Esophagus squamous epithelium (tissue), 5 donors: ENCODE measurements around the gene KCNK3. TPM values are rescaled to one million over a fixed set of nuclear protein-coding genes. Genes with fewer than 3 reads are reported as not detected.

Experiments used
- DNase-seq: peaks from one replicate; lab custom pipeline; 2025; lab: John Stamatoyannopoulos, UW
- H3K27ac ChIP-seq, 4 donors: fragments of 200-600 bp; sonication (generic); one replicate each; pipeline ENCODE4 v1.5.1; 2016 to 2019; ENCODE audit warnings: mild to moderate bottlenecking in 1 of 4
- H3K27me3 ChIP-seq, 4 donors: fragments of 200-600 bp; sonication (generic); 1 replicate in 3 of 4; 2 replicates in 1 of 4; pipeline versions ENCODE4 v1.5.1 to v1.6.0; 2017 to 2021; ENCODE audit warnings: antibody characterized with exemption in 1 of 4
- H3K36me3 ChIP-seq, 3 donors: fragments of 200-600 bp; sonication (generic); one replicate each; pipeline ENCODE4 v1.5.1; 2016 to 2019
- H3K4me1 ChIP-seq, 3 donors: fragments of 200-600 bp; sonication (generic); one replicate each; pipeline ENCODE4 v1.5.1; 2017 to 2019
- H3K4me3 ChIP-seq, 4 donors: fragments of 200-600 bp; sonication (generic); 1 replicate in 3 of 4; 2 replicates in 1 of 4; pipeline ENCODE4 v1.5.1; 2016 to 2019; ENCODE audit warnings: mild to moderate bottlenecking in 2 of 4, moderate library complexity in 1 of 4
- H3K9me3 ChIP-seq, 3 donors: fragments of 200-600 bp; sonication (generic); one replicate each; pipeline ENCODE4 v1.5.1; 2016 to 2019
- CTCF ChIP-seq, 6 experiments: fragments of 450-650 bp in 4 of 6; fragments of 200-600 bp in 2 of 6; sonication (generic) in 2 of 6; IDR thresholded peaks; one replicate each; pipeline ENCODE4 v1.5.1; 2016 to 2019; ENCODE audit warnings: antibody characterized with exemption in 6 of 6, mild to moderate bottlenecking in 4 of 6, moderate library complexity in 4 of 6
- POLR2A ChIP-seq, 4 donors: fragments of 450-650 bp; IDR thresholded peaks; one replicate each; pipeline ENCODE4 v1.6.1; 2017; ENCODE audit warnings: antibody characterized with exemption in 4 of 4, mild to moderate bottlenecking in 4 of 4, moderate library complexity in 3 of 4
- WGBS, 2 donors: methylation state at CpG; one replicate each; pipeline ENCODE4 v1.1.5; 2018; 5-methylcytosine and 5-hydroxymethylcytosine counted together
- intact Hi-C: fragments of 100-400 bp; cut with DNase I; formaldehyde crosslinking; loops from one replicate; pipeline ENCODE4 v1.15.0; 2022
- total RNA-seq, 4 donors: library from RNA; depleted of rRNA; stranded (reverse); fragments of >200 nt; gene quantifications; one replicate each; pipeline ENCODE4 v1.1.0, GENCODE V29; 2016
- donor health status: DM: yes; HTN: yes; CAD: no.

Gene KCNK3
- total RNA-seq, 4 donors from 2014 or later, result 0.66 to 1.6 (median 0.84) TPM

- H3K27me3 ChIP-seq, result no peaks in the 10 kb centered on the region
- H3K9me3 ChIP-seq, result no peaks in the 10 kb centered on the region
- intact Hi-C loops, result no loop called here
- 65 to 74% methylated on average over 11 of the region's 11 CpGs for WGBS, 2 donors
- DNase-seq, result no peak
- H3K4me3 ChIP-seq, result no peak overlapping the region
- peak overlapping the region in 3 of 4 donors; percentile 50 to 55 (median 52) for H3K27ac ChIP-seq
- H3K4me1 ChIP-seq, result peaks cover 0 to 56% (median 5%) of the 10 kb centered on the region in 3 donors
- TF ChIP-seq CTCF (IDR thresholded peaks at IDR 0.05), result no peak
- no peak for TF ChIP-seq POLR2A (IDR thresholded peaks at IDR 0.05)
- no peaks in the 10 kb centered on the region for H3K36me3 ChIP-seq
Observed at GRCh38 chr2:26711457-26712161, 19.1 kb downstream of the KCNK3 start.

GRCh38 chr2:26712486-26713465, 20.3 kb downstream of the KCNK3 start:
- Histone ChIP-seq H3K27me3 (no peaks in the 10 kb centered on the region), H3K4me1 (peaks cover 0 to 45% (median 5%) of the 10 kb centered on the region in 3 donors), H3K27ac (peak overlapping the region in 3 of 4 donors; percentile 50 to 55 (median 52)), H3K9me3 (no peaks in the 10 kb centered on the region), H3K36me3 (no peaks in the 10 kb centered on the region), H3K4me3 (no peak overlapping the region)
- no peak for TF ChIP-seq POLR2A (IDR thresholded peaks at IDR 0.05)
- TF ChIP-seq CTCF (IDR thresholded peaks at IDR 0.05), result no peak
- 77 to 85% methylated on average over 8 of the region's 11 CpGs for WGBS, 2 donors
- DNase-seq, result no peak
- intact Hi-C loops, result no loop called here

GRCh38 chr2:26715528-26716270, 23.2 kb downstream of the KCNK3 start:
- no peaks in the 10 kb centered on the region for H3K36me3 ChIP-seq
- no peak for DNase-seq
- H3K9me3 ChIP-seq, result no peaks in the 10 kb centered on the region
- WGBS, 2 donors, result 53 to 62% methylated on average over 9 of the region's 13 CpGs
- no peaks in the 10 kb centered on the region for H3K27me3 ChIP-seq
- intact Hi-C loops, result no loop called here
- no peak overlapping the region for H3K4me3 ChIP-seq
- peak overlapping the region in 1 of 4 donors; percentile 1 for H3K27ac ChIP-seq
- H3K4me1 ChIP-seq, result peaks cover 7 to 46% (median 9%) of the 10 kb centered on the region in 3 donors
- TF ChIP-seq CTCF (IDR thresholded peaks at IDR 0.05) (no peak), POLR2A (IDR thresholded peaks at IDR 0.05) (no peak)

GRCh38 chr2:26716340-26716739, 23.8 kb downstream of the KCNK3 start:
- 95 to 97% methylated on average over 3 of the region's 3 CpGs for WGBS, 2 donors
- no peaks in the 10 kb centered on the region for H3K9me3 ChIP-seq
- no peak for DNase-seq
- H3K4me3 ChIP-seq, result no peak overlapping the region
- peaks cover 8 to 46% (median 13%) of the 10 kb centered on the region in 3 donors for H3K4me1 ChIP-seq
- intact Hi-C loops, result no loop called here
- H3K27ac ChIP-seq, result no peak overlapping the region
- TF ChIP-seq POLR2A (IDR thresholded peaks at IDR 0.05) (no peak), CTCF (IDR thresholded peaks at IDR 0.05) (no peak)
- no peaks in the 10 kb centered on the region for H3K27me3 ChIP-seq
- no peaks in the 10 kb centered on the region for H3K36me3 ChIP-seq
